Gastrocnemius medialis (tissue), 4 donors: ENCODE data around the gene SAMHD1.

Source experiments
- CTCF ChIP-seq, 5 experiments: fragments of 450-650 bp in 3 of 5; fragments of 200-600 bp in 2 of 5; sonication (generic) in 2 of 5; IDR thresholded peaks in 4 of 5; conservative IDR thresholded peaks in 1 of 5; 1 replicate in 4 of 5; 2 replicates in 1 of 5; pipeline ENCODE4 v1.5.1; 2016 to 2019; ENCODE audit warnings: antibody characterized with exemption in 5 of 5, mild to moderate bottlenecking in 3 of 5, moderate library complexity in 3 of 5
- POLR2A ChIP-seq, 2 donors: fragments of 450-650 bp; IDR thresholded peaks; one replicate each; pipeline ENCODE4 v1.6.1; 2017; ENCODE audit warnings: antibody characterized with exemption in 2 of 2, mild to moderate bottlenecking in 2 of 2, moderate library complexity in 2 of 2

- TF ChIP-seq CTCF (IDR thresholded peaks at IDR 0.05 in 4 of 5, conservative IDR thresholded peaks at IDR 0.05 in 1 of 5) = no peak
- TF ChIP-seq POLR2A (IDR thresholded peaks at IDR 0.05) = no peak
Observed at GRCh38 chr20:36852187-36852586, 99.3 kb downstream of the SAMHD1 start.
